Activated CD4-positive, alpha-beta T cell treated with anti-CD3 and anti-CD28 coated beads, Interleukin-2, amount 50 U/mL, for 24 hours (primary cell): ENCODE results near the gene NFATC1.

Source experiments
- DNase-seq, 2 donors: peaks; one replicate each; pipeline ENCODE4 v3.0.0-alpha.2; 2020; ENCODE audit warnings: low read depth in 1 of 2, low spot score in 1 of 2

Gene NFATC1

GRCh38 chr18:79487183-79487800 is 91.6 kb downstream of the NFATC1 start:
- DNase-seq: no peak

GRCh38 chr18:79487801-79488201 is 92.1 kb downstream of the NFATC1 start:
- no peak for DNase-seq

- DNase-seq: no peak
Observed at GRCh38 chr18:79488311-79489050, 92.8 kb downstream of the NFATC1 start.

GRCh38 chr18:79489051-79489898 is 93.5 kb downstream of the NFATC1 start:
- no peak for DNase-seq

- no peak for DNase-seq
Observed at GRCh38 chr18:79489899-79490625, 94.3 kb downstream of the NFATC1 start.

GRCh38 chr18:79490626-79491041 is 94.9 kb downstream of the NFATC1 start:
- DNase-seq: no peak

GRCh38 chr18:79491081-79491551 is 95.4 kb downstream of the NFATC1 start:
- DNase-seq: no peak

- DNase-seq: no peak
Observed at GRCh38 chr18:79493211-79493800, 97.6 kb downstream of the NFATC1 start.

- DNase-seq: no peak
Observed at GRCh38 chr18:79493801-79494211, 98.1 kb downstream of the NFATC1 start.

GRCh38 chr18:79494936-79495335 is 99.2 kb downstream of the NFATC1 start:
- DNase-seq: no peak

- no peak for DNase-seq
Observed at GRCh38 chr18:79495591-79496071, 99.9 kb downstream of the NFATC1 start.

- no peak for DNase-seq
Observed at GRCh38 chr18:79496237-79496977, 100.7 kb downstream of the NFATC1 start.

- no peak for DNase-seq
Observed at GRCh38 chr18:79496978-79497637, 101.4 kb downstream of the NFATC1 start.

GRCh38 chr18:79497638-79498081 is 101.9 kb downstream of the NFATC1 start:
- DNase-seq: no peak

- no peak for DNase-seq
Observed at GRCh38 chr18:79498662-79499061, 102.9 kb downstream of the NFATC1 start.

- no peak for DNase-seq
Observed at GRCh38 chr18:79501006-79501405, 105.3 kb downstream of the NFATC1 start.

GRCh38 chr18:79502782-79503181 is 107.1 kb downstream of the NFATC1 start:
- no peak for DNase-seq

GRCh38 chr18:79503406-79503805 is 107.7 kb downstream of the NFATC1 start:
- no peak for DNase-seq

- DNase-seq: no peak
Observed at GRCh38 chr18:79504034-79504433, 108.3 kb downstream of the NFATC1 start.
